GM12874 (cell line): Measurements from ENCODE around the gene COBL.

ENCODE experiments used
- CTCF ChIP-seq: IDR thresholded peaks from 2 replicates; pipeline ENCODE4 v1.5.1; 2011; ENCODE audit warnings: low read depth, mild to moderate bottlenecking, control low read depth, low read length, moderate library complexity; ENCODE audit not compliant: insufficient read depth

COBL gene

GRCh38 chr7:51023547-51023946 lies 293.1 kb downstream of the COBL start:
- TF ChIP-seq CTCF, result no peak

GRCh38 chr7:51022821-51023220 lies 293.8 kb downstream of the COBL start:
- no peak for TF ChIP-seq CTCF

GRCh38 chr7:51021906-51022570 lies 294.6 kb downstream of the COBL start:
- TF ChIP-seq CTCF, result no peak

DNA sequence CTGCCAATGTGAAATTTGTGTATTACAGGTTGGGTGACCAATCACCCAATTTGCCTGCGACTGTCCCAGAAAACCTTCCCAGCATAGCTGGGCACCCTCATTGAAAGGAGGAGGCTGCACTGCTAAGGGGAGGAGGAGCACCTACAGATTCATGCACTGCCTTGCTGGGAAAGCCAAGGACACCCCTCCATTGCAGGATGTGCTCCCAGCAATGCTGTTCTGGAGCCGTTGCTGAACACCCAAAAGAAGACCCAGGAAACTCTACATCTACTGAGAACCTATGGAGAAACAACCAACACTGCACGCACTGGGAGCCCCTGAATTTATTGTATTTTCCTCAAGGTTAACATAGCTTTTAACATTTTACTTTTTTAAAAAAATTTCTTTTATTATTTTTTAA lies 295.7 kb downstream of the COBL start:
- no peak for TF ChIP-seq CTCF

DNA sequence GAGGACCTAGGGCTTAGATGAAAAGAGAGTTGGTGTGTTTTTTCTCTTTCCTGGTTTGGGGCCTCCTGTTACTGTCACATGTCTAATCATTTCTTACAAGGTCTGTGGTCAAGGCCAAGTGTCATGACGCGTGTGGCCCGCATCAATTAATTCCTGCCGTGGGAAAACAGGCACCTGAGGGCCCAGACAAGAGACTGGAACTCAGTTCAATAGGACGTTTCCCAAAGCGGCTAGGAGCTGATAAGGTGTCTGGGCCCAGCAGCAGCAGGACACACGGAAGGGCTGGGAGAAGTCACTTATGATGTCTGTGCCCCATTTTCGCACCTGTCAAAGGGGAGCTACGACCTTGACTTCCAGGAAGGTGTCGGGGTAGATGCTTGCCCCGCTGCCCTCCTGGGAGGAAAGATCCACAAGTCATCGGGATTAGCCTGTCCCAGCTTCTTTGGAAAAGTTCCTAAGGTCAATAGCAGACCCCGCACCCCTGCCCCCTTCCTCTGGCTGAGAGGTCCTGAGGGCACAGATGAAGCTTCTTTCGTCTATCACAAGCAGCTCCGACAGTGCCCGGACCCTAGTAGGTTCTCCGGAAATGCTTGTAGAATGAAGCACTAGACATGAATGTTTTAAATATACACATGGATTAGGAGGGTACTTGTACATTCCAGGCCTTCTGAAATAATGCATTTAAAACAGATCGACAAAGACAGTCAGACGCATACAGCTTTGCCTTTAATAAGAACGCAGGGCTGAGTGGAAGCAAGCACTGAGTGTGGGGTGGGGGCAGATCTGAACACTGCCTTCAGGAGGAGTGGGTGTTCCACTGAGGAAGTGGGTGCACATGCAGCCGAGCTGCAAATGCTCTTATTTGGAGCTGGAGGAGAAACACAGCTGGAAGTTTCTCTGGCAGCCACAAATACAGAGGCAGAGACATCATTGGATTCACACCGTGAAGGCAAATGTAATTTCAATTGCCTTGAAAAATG lies 296.4 kb downstream of the COBL start:
- TF ChIP-seq CTCF, result no peak

GRCh38 chr7:51019191-51019844 lies 297.3 kb downstream of the COBL start:
- no peak for TF ChIP-seq CTCF
